Smooth muscle cell (in vitro differentiated cells): Measurements from ENCODE around the gene CISD3. TPM values are rescaled to one million over a fixed set of nuclear protein-coding genes. Genes with fewer than 3 reads are reported as not detected.

Experiments
- DNase-seq: peaks from one replicate; lab custom pipeline; 2025; ENCODE audit not compliant: unreplicated experiment; lab: John Stamatoyannopoulos, UW
- H2AFZ ChIP-seq: fragments of 200-600 bp; sonication (generic); 2 replicates; pipeline ENCODE4 v1.6.0; 2016; ENCODE audit warnings: antibody characterized with exemption, low read depth, mild to moderate bottlenecking
- H3F3A ChIP-seq: fragments of 200-600 bp; sonication (generic); 2 replicates; pipeline ENCODE4 v1.6.0; 2017; ENCODE audit warnings: antibody characterized with exemption, low read depth
- H3K27ac ChIP-seq: fragments of 200-600 bp; sonication (generic); 2 replicates; pipeline ENCODE4 v1.5.1; 2016; ENCODE audit warnings: low read depth, mild to moderate bottlenecking
- H3K27me3 ChIP-seq: fragments of 200-600 bp; sonication (generic); 2 replicates; pipeline ENCODE4 v1.6.1; 2016; ENCODE audit warnings: low read depth, mild to moderate bottlenecking
- H3K36me3 ChIP-seq: fragments of 200-600 bp; sonication (generic); 2 replicates; pipeline ENCODE4 v1.5.1; 2016; ENCODE audit warnings: low read depth
- H3K4me1 ChIP-seq: fragments of 200-600 bp; sonication (generic); 2 replicates; pipeline ENCODE4 v1.5.1; 2016; ENCODE audit warnings: low read depth
- H3K4me2 ChIP-seq: fragments of 200-600 bp; sonication (generic); 2 replicates; pipeline ENCODE4 v1.6.0; 2016; ENCODE audit warnings: mild to moderate bottlenecking
- H3K4me3 ChIP-seq: fragments of 200-600 bp; sonication (generic); 2 replicates; pipeline ENCODE4 v1.5.1; 2016; ENCODE audit warnings: mild to moderate bottlenecking
- H3K79me2 ChIP-seq: fragments of 200-600 bp; sonication (generic); 2 replicates; pipeline ENCODE4 v1.6.0; 2016; ENCODE audit warnings: low read depth, mild to moderate bottlenecking
- H3K9ac ChIP-seq: fragments of 200-600 bp; sonication (generic); 2 replicates; pipeline ENCODE4 v1.6.0; 2016; ENCODE audit warnings: low read depth
- H3K9me3 ChIP-seq: fragments of 200-600 bp; sonication (generic); replicated peaks from 2 replicates; pipeline ENCODE4 v1.5.1; 2016; ENCODE audit warnings: low read depth
- H4K20me1 ChIP-seq: fragments of 200-600 bp; sonication (generic); 2 replicates; pipeline ENCODE4 v1.6.0; 2016; ENCODE audit warnings: low read depth
- CTCF ChIP-seq: fragments of 200-600 bp; sonication (generic); IDR thresholded peaks from 2 replicates; pipeline ENCODE4 v1.5.1; 2017; ENCODE audit warnings: borderline replicate concordance, mild to moderate bottlenecking, antibody characterized with exemption; ENCODE audit not compliant: insufficient read depth, poor library complexity, severe bottlenecking
- WGBS: methylation state at CpG from one replicate; pipeline ENCODE4 v1.1.7; 2016; ENCODE audit warnings: low lambda C conversion rate; 5-methylcytosine and 5-hydroxymethylcytosine counted together
- microRNA-seq: library from miRNA; unstranded; fragments of <30 nt; microRNA quantifications from one replicate; pipeline ENCODE4, GENCODE V29; 2016; ENCODE audit warnings: borderline number of aligned reads
- polyA plus RNA-seq: library from polyadenylated mRNA; unstranded; fragments of >200 nt; fragmentation: Nextera tagmentation; extraction: Ambion mirVana; gene quantifications from 2 replicates; pipeline ENCODE4 v1.2.1, GENCODE V29; 2016
- small RNA-seq: library from RNA; depleted of rRNA; stranded (forward); fragments of <200 nt; gene quantifications from one replicate; pipeline ENCODE3, GENCODE V24; 2014
- total RNA-seq: library from RNA; depleted of rRNA; stranded (reverse); fragments of >200 nt; gene quantifications from 2 replicates; pipeline ENCODE4 v1.2.3, GENCODE V29; 2014

The CISD3 gene
- total and polyA plus RNA-seq, 2 experiments from 2014 or later, result 1.3 to 15.1 TPM

- H4K20me1 ChIP-seq, result peaks cover 30% of the 10 kb centered on the region
- no peak overlapping the region for H3K9ac ChIP-seq
- no peak for TF ChIP-seq CTCF
- H3K79me2 ChIP-seq, result peaks cover 1% of the 10 kb centered on the region
- H3K9me3 ChIP-seq, result no peaks in the 10 kb centered on the region
- H2AFZ ChIP-seq, result no peak overlapping the region
- H3K4me3 ChIP-seq, result no peak overlapping the region
- no peak for DNase-seq
- 97% methylated on average over 3 of the region's 3 CpGs for WGBS
- H3K36me3 ChIP-seq, result peaks cover 3% of the 10 kb centered on the region
- no peaks in the 10 kb centered on the region for H3K4me1 ChIP-seq
- no peak overlapping the region for H3K27ac ChIP-seq
- H3F3A ChIP-seq, result no peaks in the 10 kb centered on the region
- H3K4me2 ChIP-seq, result no peak overlapping the region
- no peaks in the 10 kb centered on the region for H3K27me3 ChIP-seq
Measured at GRCh38 chr17:38783227-38783626, 53.1 kb downstream of the CISD3 start.

Small RNAs within 50 kb of the gene (microRNA-seq; reads per million reads assigned to microRNA genes)
- 1.8 reads per million for gene MIR4726
- gene MIR4734, result not detected

Small RNAs within 50 kb of the gene (small RNA-seq; reads per million reads assigned to genes)
- gene MIR4726 (not detected), gene MIR4734 (not detected), gene RNA5SP440 (0.76 reads per million, percentile 25 among the genes with 10 or more reads in this experiment), gene RNU6-866P (not detected)

Other genes with a start within 250 kb of the CISD3 start
- gene SRCIN1, start 124.4 kb upstream of the CISD3 start, total RNA-seq, result 0.09 and 0.90 TPM in 2 replicates
- gene SRCIN1, start 124.4 kb upstream of the CISD3 start, polyA plus RNA-seq, result 0.16 and 0.72 TPM in 2 replicates
- gene EPOP, start 55.4 kb upstream of the CISD3 start, total RNA-seq, result 0.85 and 1.6 TPM in 2 replicates
- gene EPOP, start 55.4 kb upstream of the CISD3 start, polyA plus RNA-seq, result 0.24 and 0.40 TPM in 2 replicates
- gene MLLT6, start 25.1 kb upstream of the CISD3 start, total RNA-seq, result 11.2 and 12.4 TPM in 2 replicates
- gene MLLT6, start 25.1 kb upstream of the CISD3 start, polyA plus RNA-seq, result 4.6 and 8.1 TPM in 2 replicates
- gene PCGF2, start 18.0 kb downstream of the CISD3 start, total RNA-seq, result 4.7 and 11.6 TPM in 2 replicates
- gene PCGF2, start 18.0 kb downstream of the CISD3 start, polyA plus RNA-seq, result 6.1 and 11.2 TPM in 2 replicates
- gene PSMB3, start 22.4 kb downstream of the CISD3 start, total RNA-seq, result 265 and 312 TPM in 2 replicates
- gene PSMB3, start 22.4 kb downstream of the CISD3 start, polyA plus RNA-seq, result 346 and 358 TPM in 2 replicates
- gene PIP4K2B, start 69.2 kb downstream of the CISD3 start, total RNA-seq, result 31.9 and 46.5 TPM in 2 replicates
- 11.1 and 13.7 TPM in 2 replicates for gene PIP4K2B, start 69.2 kb downstream of the CISD3 start, polyA plus RNA-seq
- 9.2 and 26.0 TPM in 2 replicates for gene CWC25, start 95.0 kb downstream of the CISD3 start, total RNA-seq
- gene CWC25, start 95.0 kb downstream of the CISD3 start, polyA plus RNA-seq, result 11.0 and 17.2 TPM in 2 replicates
- 1,675 and 1,715 TPM in 2 replicates for gene RPL23, start 123.4 kb downstream of the CISD3 start, total RNA-seq
- 435 and 499 TPM in 2 replicates for gene RPL23, start 123.4 kb downstream of the CISD3 start, polyA plus RNA-seq
- gene LASP1, start 139.7 kb downstream of the CISD3 start, total RNA-seq, result 108 and 133 TPM in 2 replicates
- gene LASP1, start 139.7 kb downstream of the CISD3 start, polyA plus RNA-seq, result 120 and 130 TPM in 2 replicates
- not detected in 2 replicates for gene FBXO47, start 237.1 kb downstream of the CISD3 start, total RNA-seq
- gene FBXO47, start 237.1 kb downstream of the CISD3 start, polyA plus RNA-seq, result not detected in 2 replicates